ENCODE results near the gene SEC14L3.

- no peak for TF ChIP-seq EZH2 (IDR thresholded peaks at IDR 0.05)
- TF ChIP-seq POLR2AphosphoS5 (IDR thresholded peaks at IDR 0.05; ENCODE audit: borderline replicate concordance, low read depth, low read length): no peak
- TF ChIP-seq FOXP2 (optimal IDR thresholded peaks at IDR 0.05; ENCODE audit: control extremely low read depth, extremely low read length, insufficient read depth): no peak
Observed at GRCh38 chr22:30490399-30490798, 18.6 kb upstream of the SEC14L3 start.
